SK-N-MC (cell line): ENCODE measurements around the gene ACP7.
"Not testable (repeated sequence)": the region's sequence is repeated elsewhere in the genome, so short reads cannot be mapped to it uniquely, and the experiment has no call there.

Experiments used
- DNase-seq: peaks from one replicate; pipeline ENCODE4 v3.0.0-alpha.2; 2011; ENCODE audit warnings: low read depth, low spot score
- H3K27ac ChIP-seq: fragments of 200-600 bp; sonication (generic); 2 replicates; pipeline ENCODE4 v1.5.1; 2016; ENCODE audit warnings: mixed run types
- H3K36me3 ChIP-seq: fragments of 200-600 bp; sonication (generic); 2 replicates; pipeline ENCODE4 v1.6.1; 2017; ENCODE audit warnings: antibody characterized with exemption, low read length, mixed read lengths; ENCODE audit not compliant: insufficient read depth
- H3K4me3 ChIP-seq: fragments of 200-600 bp; sonication (generic); 2 replicates; pipeline ENCODE4 v1.5.1; 2016
- H3K9ac ChIP-seq: fragments of 200-600 bp; sonication (generic); 2 replicates; pipeline ENCODE4 v1.8.0; 2017; ENCODE audit warnings: mixed run types, mixed read lengths; ENCODE audit not compliant: insufficient read length
- H3K9me3 ChIP-seq: fragments of 200-600 bp; sonication (generic); 2 replicates; pipeline ENCODE4 v1.6.1; 2017; ENCODE audit warnings: low read depth, mild to moderate bottlenecking, antibody characterized with exemption, low read length, moderate library complexity, mixed read lengths
- EZH2 ChIP-seq: fragments of 200-600 bp; sonication (generic); IDR thresholded peaks from one replicate; pipeline ENCODE4 v1.6.1; 2017; ENCODE audit warnings: antibody characterized with exemption
- FOXP2 ChIP-seq: optimal IDR thresholded peaks from 2 replicates; pipeline ENCODE3; 2011; ENCODE audit warnings: mild to moderate bottlenecking, moderate library complexity; ENCODE audit not compliant: insufficient read depth; ENCODE audit errors: extremely low read length, control extremely low read depth
- POLR2AphosphoS5 ChIP-seq: IDR thresholded peaks from 2 replicates; pipeline ENCODE4 v1.6.1; 2012; ENCODE audit warnings: mild to moderate bottlenecking, low read depth, low read length, borderline replicate concordance

ACP7 gene

GRCh38 chr19:39110263-39110967, 26.2 kb downstream of the ACP7 start:
- Histone ChIP-seq H3K9me3 (no peaks in the 10 kb centered on the region), H3K4me3 (no peak overlapping the region), H3K9ac (no peak overlapping the region), H3K36me3 (no peaks in the 10 kb centered on the region), H3K27ac (no peak overlapping the region)
- TF ChIP-seq EZH2 (no peak), POLR2AphosphoS5 (no peak), FOXP2 (no peak)
- no peak for DNase-seq

- no peak overlapping the region for H3K9ac ChIP-seq
- no peak for DNase-seq
- no peaks in the 10 kb centered on the region for H3K9me3 ChIP-seq
- H3K36me3 ChIP-seq: no peaks in the 10 kb centered on the region
- no peak for TF ChIP-seq FOXP2
- no peak for TF ChIP-seq EZH2
- TF ChIP-seq POLR2AphosphoS5: no peak
- no peak overlapping the region for H3K4me3 ChIP-seq
- H3K27ac ChIP-seq: no peak overlapping the region
Measured at GRCh38 chr19:39111593-39112199, 27.5 kb downstream of the ACP7 start.

DNA sequence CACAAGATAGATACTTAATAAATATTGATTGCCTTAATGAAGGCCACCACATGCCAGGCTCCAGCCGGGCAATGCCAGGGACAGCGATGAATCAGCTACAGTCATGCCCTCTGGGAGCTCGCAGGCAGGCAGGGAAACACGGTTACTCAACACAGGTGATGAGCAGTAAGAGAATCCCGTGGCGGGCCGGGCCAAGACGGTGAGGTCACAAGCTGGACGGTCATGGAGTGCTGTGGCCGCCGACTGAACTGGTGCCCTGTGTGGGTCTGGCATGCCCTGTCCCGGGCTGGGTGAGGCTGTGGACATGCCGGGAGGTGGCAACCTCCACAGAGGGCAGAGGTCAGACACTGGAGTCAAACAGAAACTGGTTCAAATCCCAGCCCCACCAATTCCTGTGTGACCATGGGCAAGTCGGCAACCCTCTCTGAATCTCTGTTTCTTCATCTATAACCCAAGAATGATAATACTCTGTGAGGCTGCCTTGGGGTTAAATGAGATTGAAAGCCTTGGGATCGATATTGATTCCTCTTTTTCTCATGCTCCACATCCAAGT, 28.2 kb downstream of the ACP7 start:
- Histone ChIP-seq H3K27ac (no peak overlapping the region), H3K9ac (no peak overlapping the region), H3K36me3 (no peaks in the 10 kb centered on the region), H3K4me3 (no peak overlapping the region), H3K9me3 (no peaks in the 10 kb centered on the region)
- TF ChIP-seq EZH2: no peak
- TF ChIP-seq POLR2AphosphoS5: no peak
- no peak for TF ChIP-seq FOXP2
- DNase-seq: no peak

GRCh38 chr19:39113199-39113598, 29.0 kb downstream of the ACP7 start:
- Histone ChIP-seq H3K9me3 (no peaks in the 10 kb centered on the region), H3K27ac (no peak overlapping the region), H3K4me3 (no peak overlapping the region), H3K36me3 (no peaks in the 10 kb centered on the region), H3K9ac (no peak overlapping the region)
- DNase-seq: no peak
- TF ChIP-seq FOXP2: no peak
- no peak for TF ChIP-seq EZH2
- TF ChIP-seq POLR2AphosphoS5: no peak

- no peak for TF ChIP-seq EZH2
- no peak for TF ChIP-seq FOXP2
- TF ChIP-seq POLR2AphosphoS5: no peak
- Histone ChIP-seq H3K9ac (no peak overlapping the region), H3K9me3 (no peaks in the 10 kb centered on the region), H3K36me3 (no peaks in the 10 kb centered on the region), H3K27ac (no peak overlapping the region), H3K4me3 (no peak overlapping the region)
- no peak for DNase-seq
Measured at GRCh38 chr19:39115105-39115847, 31.1 kb downstream of the ACP7 start.

GRCh38 chr19:39117023-39117422, 32.9 kb downstream of the ACP7 start:
- H3K4me3 ChIP-seq, H3K27ac ChIP-seq, DNase-seq, H3K9ac ChIP-seq, H3K9me3 ChIP-seq, H3K36me3 ChIP-seq: not testable (repeated sequence)

GRCh38 chr19:39119830-39120229, 35.7 kb downstream of the ACP7 start:
- no peak overlapping the region for H3K27ac ChIP-seq
- H3K9me3 ChIP-seq: no peaks in the 10 kb centered on the region
- TF ChIP-seq FOXP2 (no peak), EZH2 (no peak), POLR2AphosphoS5 (no peak)
- H3K4me3 ChIP-seq: no peak overlapping the region
- H3K36me3 ChIP-seq: no peaks in the 10 kb centered on the region
- DNase-seq: no peak
- no peak overlapping the region for H3K9ac ChIP-seq

DNA sequence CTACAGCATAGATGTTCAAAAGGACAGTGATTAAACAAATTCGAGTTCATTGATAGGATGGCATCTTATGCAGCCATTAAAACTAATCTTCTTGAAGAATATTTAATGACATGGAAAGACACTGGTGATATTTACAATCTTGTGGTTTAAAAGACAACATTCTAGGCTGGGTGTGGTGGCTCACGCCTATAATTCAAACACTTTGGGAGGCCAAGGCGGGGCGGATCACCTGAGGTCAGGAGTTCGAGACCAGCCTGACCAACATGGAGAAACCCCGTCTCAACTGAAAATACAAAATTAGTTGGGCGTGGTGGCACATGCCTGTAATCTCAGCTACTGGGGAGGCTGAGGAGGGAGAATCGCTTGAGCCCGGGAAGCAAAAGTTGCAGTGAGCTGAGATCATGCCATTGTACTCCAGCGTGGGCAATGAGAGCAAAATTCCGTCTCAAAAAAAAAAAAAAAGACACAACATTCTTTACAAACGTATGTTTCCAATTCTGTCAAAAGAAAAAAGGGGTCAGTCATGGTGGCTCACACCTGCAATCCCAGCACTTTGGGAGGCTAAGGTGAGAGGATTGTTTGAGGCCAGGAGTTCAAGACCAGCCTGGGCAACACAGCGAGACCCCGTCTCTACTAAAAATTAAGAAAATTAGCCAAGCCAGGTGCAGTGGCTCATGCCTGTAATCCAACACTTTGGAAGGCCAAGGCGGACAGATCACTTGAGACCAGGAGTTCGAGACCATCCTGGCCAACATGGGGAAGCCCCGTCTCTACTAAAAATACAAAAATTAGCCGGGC, 39.0 kb downstream of the ACP7 start:
- H3K4me3 ChIP-seq: no peak overlapping the region
- H3K9ac ChIP-seq: no peak overlapping the region
- H3K36me3 ChIP-seq: no peaks in the 10 kb centered on the region
- TF ChIP-seq EZH2 (no peak), POLR2AphosphoS5 (no peak), FOXP2 (no peak)
- H3K9me3 ChIP-seq: no peaks in the 10 kb centered on the region
- H3K27ac ChIP-seq: no peak overlapping the region
- DNase-seq: no peak
